ENCODE results near the gene SLC36A1. TPM values are rescaled to one million over a fixed set of nuclear protein-coding genes. Genes with fewer than 3 reads are reported as not detected.

The SLC36A1 gene
- polyA plus RNA-seq, 1 of the 3 experiments (the other 2 are of a cell fraction) = 4.1 TPM

GRCh38 chr5:151449297-151449696 lies 1.9 kb downstream of the SLC36A1 start:
- Histone ChIP-seq H3F3A (replicated peaks; ENCODE audit: insufficient read depth) (peaks cover 13% of the 10 kb centered on the region), H3K27me3 (ENCODE audit: insufficient read depth) (no peaks in the 10 kb centered on the region), H3K4me2 (peak overlapping the region; percentile 96), H3K27ac (ENCODE audit: low read depth in 2 of 2, low read length in 1 of 2) (peak overlapping the region in 1 of 2 experiments; percentile 74; a peak in 3 of 4 replicates), H3K9ac (peak overlapping the region; percentile 65; the same call in 1 of the 2 replicates), H3K36me3 (replicated peaks in 1 of 2; ENCODE audit: control insufficient read depth in 1 of 2, insufficient read depth in 2 of 2, low read length in 1 of 2) (no peaks in the 10 kb centered on the region), H3K9me2 (no peaks in the 10 kb centered on the region), H3K9me3 (no peaks in the 10 kb centered on the region), H3K79me2 (ENCODE audit: insufficient read depth) (peaks cover 12% of the 10 kb centered on the region; the same call in 1 of the 2 replicates), H3K4me3 (ENCODE audit: low read depth in 2 of 2, low read length in 1 of 2) (peak overlapping the region; percentile 17 to 94; a peak in 3 of 4 replicates), H4K20me1 (ENCODE audit: insufficient read depth) (no peaks in the 10 kb centered on the region), H2AFZ (ENCODE audit: low read depth) (no peak overlapping the region), H3K4me1 (ENCODE audit: control insufficient read depth in 1 of 2, insufficient read depth in 2 of 2, low read depth in 1 of 2, low read length in 1 of 2) (peaks cover 0 to 21% of the 10 kb centered on the region in 2 experiments; a peak in 1 of 4 replicates)
- ChIA-PET POLR2A (no interaction called here), CTCF (interaction anchor here (0.6 to 8.9 kb wide), 11 partner anchors 12 to 292 kb away, joined by 3 to 162 read pairs (median 8); no protein-coding TSS in a partner anchor)
- 48% methylated on average over 7 of the region's 7 CpGs for WGBS (ENCODE audit: low lambda C conversion rate)
- DNase-seq = peak; percentile 48
- no peak for TF ChIP-seq ELF1 (IDR thresholded peaks at IDR 0.05)
- TF ChIP-seq IRF3 (IDR thresholded peaks at IDR 0.05; ENCODE audit: low read depth, low read length) = no peak
- peak; percentile 33; the same call in 1 of the 2 replicates for TF ChIP-seq RCOR1 (IDR thresholded peaks at IDR 0.05; ENCODE audit: low read length)
- TF ChIP-seq, protein P1, sequence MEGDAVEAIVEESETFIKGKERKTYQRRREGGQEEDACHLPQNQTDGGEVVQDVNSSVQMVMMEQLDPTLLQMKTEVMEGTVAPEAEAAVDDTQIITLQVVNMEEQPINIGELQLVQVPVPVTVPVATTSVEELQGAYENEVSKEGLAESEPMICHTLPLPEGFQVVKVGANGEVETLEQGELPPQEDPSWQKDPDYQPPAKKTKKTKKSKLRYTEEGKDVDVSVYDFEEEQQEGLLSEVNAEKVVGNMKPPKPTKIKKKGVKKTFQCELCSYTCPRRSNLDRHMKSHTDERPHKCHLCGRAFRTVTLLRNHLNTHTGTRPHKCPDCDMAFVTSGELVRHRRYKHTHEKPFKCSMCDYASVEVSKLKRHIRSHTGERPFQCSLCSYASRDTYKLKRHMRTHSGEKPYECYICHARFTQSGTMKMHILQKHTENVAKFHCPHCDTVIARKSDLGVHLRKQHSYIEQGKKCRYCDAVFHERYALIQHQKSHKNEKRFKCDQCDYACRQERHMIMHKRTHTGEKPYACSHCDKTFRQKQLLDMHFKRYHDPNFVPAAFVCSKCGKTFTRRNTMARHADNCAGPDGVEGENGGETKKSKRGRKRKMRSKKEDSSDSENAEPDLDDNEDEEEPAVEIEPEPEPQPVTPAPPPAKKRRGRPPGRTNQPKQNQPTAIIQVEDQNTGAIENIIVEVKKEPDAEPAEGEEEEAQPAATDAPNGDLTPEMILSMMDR (IDR thresholded peaks at IDR 0.05) = no peak
- no peak for TF ChIP-seq GABPA (IDR thresholded peaks at IDR 0.05; ENCODE audit: low read depth)
- no peak for TF ChIP-seq EZH2phosphoT487 (IDR thresholded peaks at IDR 0.05; ENCODE audit: borderline replicate concordance, low read depth)
- no peak for TF ChIP-seq CHD2 (IDR thresholded peaks at IDR 0.05; ENCODE audit: low read length, partially characterized antibody)
- no peak for TF ChIP-seq FOXM1 (IDR thresholded peaks at IDR 0.05; ENCODE audit: low read depth)
- no peak for TF ChIP-seq JUND (IDR thresholded peaks at IDR 0.05)
- TF ChIP-seq FOXJ3 (CRISPR knock-in tag; IDR thresholded peaks at IDR 0.05) = 0 out of 2 replicates have a peak, but pooled peaks have one; percentile 23
- TF ChIP-seq GATA2 (CRISPR knock-in tag; IDR thresholded peaks at IDR 0.05) = peak; percentile 74
- no peak for TF ChIP-seq MXI1 (IDR thresholded peaks at IDR 0.05; ENCODE audit: low read depth, low read length)
- no peak for TF ChIP-seq YY1 (IDR thresholded peaks at IDR 0.05; ENCODE audit: low read depth)
- no peak for TF ChIP-seq TEAD4 (IDR thresholded peaks at IDR 0.05; ENCODE audit: borderline replicate concordance, insufficient read depth)
- no peak for TF ChIP-seq FOSL2 (IDR thresholded peaks at IDR 0.05; ENCODE audit: borderline replicate concordance, low read depth)
- TF ChIP-seq MEF2A (IDR thresholded peaks at IDR 0.05; ENCODE audit: borderline replicate concordance, low read depth) = no peak
- no peak for TF ChIP-seq RAD21 (IDR thresholded peaks at IDR 0.05; ENCODE audit: low read length)
- TF ChIP-seq SIN3A (IDR thresholded peaks at IDR 0.05; ENCODE audit: borderline replicate concordance, low read depth, low read length) = no peak
- TF ChIP-seq, protein P2, sequence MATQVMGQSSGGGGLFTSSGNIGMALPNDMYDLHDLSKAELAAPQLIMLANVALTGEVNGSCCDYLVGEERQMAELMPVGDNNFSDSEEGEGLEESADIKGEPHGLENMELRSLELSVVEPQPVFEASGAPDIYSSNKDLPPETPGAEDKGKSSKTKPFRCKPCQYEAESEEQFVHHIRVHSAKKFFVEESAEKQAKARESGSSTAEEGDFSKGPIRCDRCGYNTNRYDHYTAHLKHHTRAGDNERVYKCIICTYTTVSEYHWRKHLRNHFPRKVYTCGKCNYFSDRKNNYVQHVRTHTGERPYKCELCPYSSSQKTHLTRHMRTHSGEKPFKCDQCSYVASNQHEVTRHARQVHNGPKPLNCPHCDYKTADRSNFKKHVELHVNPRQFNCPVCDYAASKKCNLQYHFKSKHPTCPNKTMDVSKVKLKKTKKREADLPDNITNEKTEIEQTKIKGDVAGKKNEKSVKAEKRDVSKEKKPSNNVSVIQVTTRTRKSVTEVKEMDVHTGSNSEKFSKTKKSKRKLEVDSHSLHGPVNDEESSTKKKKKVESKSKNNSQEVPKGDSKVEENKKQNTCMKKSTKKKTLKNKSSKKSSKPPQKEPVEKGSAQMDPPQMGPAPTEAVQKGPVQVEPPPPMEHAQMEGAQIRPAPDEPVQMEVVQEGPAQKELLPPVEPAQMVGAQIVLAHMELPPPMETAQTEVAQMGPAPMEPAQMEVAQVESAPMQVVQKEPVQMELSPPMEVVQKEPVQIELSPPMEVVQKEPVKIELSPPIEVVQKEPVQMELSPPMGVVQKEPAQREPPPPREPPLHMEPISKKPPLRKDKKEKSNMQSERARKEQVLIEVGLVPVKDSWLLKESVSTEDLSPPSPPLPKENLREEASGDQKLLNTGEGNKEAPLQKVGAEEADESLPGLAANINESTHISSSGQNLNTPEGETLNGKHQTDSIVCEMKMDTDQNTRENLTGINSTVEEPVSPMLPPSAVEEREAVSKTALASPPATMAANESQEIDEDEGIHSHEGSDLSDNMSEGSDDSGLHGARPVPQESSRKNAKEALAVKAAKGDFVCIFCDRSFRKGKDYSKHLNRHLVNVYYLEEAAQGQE (IDR thresholded peaks at IDR 0.05; ENCODE audit: low read depth, low read length) = no peak
- TF ChIP-seq, protein P3, sequence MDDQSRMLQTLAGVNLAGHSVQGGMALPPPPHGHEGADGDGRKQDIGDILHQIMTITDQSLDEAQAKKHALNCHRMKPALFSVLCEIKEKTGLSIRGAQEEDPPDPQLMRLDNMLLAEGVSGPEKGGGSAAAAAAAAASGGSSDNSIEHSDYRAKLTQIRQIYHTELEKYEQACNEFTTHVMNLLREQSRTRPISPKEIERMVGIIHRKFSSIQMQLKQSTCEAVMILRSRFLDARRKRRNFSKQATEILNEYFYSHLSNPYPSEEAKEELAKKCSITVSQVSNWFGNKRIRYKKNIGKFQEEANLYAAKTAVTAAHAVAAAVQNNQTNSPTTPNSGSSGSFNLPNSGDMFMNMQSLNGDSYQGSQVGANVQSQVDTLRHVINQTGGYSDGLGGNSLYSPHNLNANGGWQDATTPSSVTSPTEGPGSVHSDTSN (IDR thresholded peaks at IDR 0.05) = no peak
- no peak for TF ChIP-seq USF2 (IDR thresholded peaks at IDR 0.05; ENCODE audit: borderline replicate concordance, low read depth, low read length)
- TF ChIP-seq, protein P4, sequence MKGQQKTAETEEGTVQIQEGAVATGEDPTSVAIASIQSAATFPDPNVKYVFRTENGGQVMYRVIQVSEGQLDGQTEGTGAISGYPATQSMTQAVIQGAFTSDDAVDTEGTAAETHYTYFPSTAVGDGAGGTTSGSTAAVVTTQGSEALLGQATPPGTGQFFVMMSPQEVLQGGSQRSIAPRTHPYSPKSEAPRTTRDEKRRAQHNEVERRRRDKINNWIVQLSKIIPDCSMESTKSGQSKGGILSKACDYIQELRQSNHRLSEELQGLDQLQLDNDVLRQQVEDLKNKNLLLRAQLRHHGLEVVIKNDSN (IDR thresholded peaks at IDR 0.05; ENCODE audit: borderline replicate concordance, low read depth) = no peak
- no peak for TF ChIP-seq RFX5 (IDR thresholded peaks at IDR 0.05; ENCODE audit: low read length)
